RPMI8226 (cell line): Measurements from ENCODE around the gene SEMA3B.
"Not testable (repeated sequence)": the region's sequence is repeated elsewhere in the genome, so short reads cannot be mapped to it uniquely, and the experiment has no call there.

Experiments
- DNase-seq: peaks from one replicate; pipeline ENCODE4 v3.0.0-alpha.2; 2015

Gene SEMA3B

DNA sequence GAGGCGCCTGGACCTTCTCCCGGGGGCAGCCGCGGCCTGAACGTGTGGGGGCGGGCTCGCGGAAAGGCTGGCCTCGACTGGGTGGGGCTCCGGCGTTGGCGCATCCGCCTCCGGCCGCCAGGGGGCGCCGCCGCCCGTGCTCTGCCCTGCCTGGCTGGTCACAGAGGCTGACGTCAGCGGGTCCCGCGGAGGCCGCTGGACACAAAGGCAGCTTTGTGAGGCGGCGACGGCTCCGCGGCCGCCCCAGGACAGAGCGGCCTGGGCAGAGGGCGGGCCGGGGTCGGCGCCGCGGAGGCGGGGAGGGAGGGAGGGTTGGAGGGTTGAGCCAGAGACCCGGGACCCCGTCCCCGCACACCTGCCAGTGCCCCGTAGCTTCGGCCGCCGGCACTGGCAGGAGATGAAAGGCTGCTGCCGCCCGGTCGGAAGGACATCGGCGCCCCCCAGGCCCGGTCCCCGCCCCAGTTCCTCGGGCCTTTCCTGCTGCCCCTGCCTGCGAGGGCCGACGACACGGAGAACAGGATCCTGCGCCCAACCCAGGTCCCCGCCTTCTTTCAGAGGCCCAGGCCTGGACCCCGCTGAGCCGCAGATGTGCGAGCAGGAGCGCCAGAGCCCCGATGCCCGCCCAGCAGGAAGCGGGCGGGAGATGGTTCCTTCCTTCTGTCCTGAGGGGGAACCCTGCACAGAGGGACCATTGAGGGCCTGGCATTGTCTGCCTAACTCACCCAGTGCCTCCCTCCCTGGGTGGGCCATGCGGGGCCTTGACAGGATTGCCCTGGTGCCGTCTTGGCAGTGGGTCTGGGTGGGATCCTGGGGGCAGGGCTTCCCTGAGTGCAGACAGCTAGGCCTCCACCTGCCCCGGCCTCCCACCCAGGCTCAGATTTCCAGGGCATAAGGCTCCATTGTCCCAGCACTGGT, 8.7 kb upstream of the SEMA3B start:
- DNase-seq, result peak; percentile 89

DNA sequence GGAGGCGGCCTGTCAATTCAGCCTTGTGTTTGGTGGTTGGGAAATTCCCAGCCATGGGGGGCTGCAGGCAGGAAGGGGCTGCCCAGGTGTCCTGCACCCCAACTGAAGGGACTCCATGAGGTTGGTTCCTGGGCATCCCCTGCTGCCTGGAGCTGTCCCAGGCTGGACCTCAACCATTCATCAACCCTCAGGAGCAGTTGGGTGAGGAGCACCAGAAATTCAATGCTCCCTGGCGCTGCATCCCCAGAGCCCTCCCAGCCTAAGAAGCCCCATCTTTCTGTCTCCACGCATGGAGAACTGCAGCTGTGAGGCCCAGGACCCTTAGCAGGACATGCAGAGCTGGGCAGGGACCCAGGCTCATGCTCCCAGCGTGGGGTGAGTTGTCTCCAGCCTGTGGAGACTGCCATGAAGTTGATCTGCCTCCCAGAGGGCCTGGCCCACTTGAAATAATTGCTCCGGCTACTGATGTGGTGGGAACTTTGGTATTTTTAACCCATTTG, 8.0 kb upstream of the SEMA3B start:
- no peak for DNase-seq

DNA sequence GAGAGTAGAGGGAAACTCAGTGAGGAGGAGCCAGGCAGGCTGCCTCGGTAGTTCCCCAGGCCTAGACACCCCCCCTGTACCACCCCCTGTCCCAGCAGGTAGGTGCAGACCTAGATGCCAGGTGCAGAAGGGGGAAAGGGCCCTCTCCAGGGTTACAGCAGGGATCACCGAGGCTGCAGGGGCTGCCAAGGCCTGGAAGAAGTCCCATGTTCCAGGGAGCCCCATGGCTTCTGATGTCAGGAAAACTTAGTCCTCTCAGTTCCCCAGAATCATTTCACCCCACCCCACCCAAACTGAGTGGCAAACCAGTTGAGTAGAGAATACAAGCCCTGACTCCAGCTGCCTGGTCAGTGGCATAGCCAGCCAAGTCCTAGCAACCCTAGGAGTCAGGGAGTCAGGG, 7.4 kb upstream of the SEMA3B start:
- DNase-seq, result no peak

DNA sequence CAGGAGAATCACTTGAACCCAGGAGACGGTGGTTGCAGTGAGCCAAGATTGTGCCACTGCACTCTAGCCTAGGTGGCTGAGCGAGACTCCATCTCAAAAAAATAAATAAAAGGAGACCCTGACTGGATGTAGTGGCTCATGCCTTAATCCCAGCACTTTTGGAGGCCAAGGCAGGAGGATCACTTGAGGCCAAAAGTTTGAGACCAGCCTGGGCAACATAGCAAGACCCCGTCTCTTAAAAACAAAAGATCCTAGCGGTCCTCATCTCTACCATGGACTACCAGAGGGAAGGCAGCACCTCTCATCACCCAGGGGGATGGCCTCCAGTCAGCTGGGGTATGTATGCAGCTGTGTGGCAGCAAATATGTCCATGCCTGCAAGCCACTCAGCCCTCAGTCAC, 6.7 kb upstream of the SEMA3B start:
- DNase-seq, result not testable (repeated sequence)

DNA sequence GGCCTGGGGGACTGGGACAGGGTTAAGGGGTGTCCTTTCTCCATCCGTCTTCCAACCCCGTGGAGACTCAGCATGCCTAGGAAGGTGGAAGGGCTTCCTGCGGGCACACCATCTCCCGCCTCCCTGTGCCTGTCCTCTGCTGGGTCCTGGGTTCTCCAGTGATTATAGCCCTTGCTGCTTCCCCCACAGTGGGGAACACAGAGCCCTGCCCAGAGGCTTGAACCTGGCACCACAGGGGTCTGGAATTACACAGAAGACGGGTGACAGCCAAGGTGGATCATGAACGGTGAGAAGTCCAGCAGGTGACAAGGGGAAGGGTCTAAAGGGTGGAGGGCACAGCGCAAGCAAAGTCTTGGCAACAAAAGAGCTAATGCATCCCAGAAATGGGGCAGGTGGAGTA, 6.2 kb upstream of the SEMA3B start:
- DNase-seq, result no peak

DNA sequence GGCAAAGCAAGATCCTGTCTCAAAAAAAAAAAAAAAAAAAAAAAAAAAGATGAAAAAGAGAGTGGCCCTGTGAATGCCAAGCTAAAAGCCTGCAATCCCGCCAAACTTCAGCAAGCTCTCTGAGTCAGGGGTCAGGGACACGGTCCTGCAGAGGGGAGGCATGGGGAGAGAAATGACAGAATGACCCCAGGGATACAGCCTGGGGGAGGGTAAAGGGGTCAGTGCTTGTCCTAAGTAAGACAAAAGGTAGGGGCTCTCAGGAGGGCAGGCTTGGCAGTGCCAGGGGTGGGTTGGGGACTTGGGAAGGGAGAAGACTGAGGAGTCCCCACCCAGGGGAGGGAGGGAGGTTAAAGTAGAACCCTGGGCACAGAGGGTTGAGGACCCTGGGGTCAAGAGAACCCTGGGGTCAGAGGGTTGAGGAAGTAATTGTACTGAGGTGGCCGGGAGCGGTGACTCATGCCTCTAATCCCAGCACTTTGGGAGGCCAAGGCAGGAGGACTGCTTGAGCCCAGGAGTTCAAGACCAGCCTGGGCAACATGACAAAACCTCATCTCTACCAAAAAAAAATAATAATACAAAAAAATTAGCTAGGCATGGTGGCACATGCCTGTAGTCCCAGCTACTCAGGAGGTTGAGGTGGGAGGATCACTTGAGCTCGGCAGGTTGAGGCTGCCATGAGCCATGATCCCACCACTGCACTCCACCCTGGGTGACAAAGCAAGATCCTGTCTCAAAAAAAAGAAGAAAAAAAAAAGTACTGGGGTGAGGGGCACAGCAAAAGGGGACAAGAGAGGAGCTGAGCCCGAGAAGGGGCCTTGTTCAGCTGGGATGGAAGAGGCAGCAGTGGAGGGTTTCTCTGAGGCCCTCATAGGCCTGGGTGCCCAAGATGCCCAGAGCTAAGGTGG, 5.2 kb upstream of the SEMA3B start:
- DNase-seq, result no peak

DNA sequence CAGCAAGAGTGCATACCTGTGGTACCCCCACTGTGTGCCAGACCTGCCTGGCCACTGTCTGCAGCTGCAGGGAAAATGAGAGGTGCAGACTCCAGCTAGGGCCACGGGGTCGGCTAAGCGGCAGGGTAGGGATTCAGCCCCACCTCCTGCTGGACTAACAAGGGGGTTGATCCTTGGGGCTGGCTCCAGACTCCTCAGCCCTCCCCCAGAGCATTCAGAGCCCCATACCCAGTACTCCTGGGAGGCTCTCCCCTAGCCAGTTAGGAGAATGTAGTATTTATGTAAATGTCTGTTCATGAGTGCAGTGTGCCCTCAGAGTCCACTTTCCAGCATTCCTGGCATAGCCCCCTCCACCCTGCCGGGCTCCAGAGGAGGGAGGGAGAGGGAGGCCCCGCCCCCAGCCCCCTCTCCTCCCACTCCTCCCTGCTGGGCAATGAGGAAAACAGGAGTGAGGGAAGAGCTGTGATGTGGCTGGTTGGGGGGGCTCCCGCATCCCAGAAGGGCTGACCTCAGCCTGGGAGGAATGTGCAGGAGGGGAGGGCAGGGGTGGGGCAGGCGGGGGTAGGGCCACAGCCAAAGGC, 4.5 kb upstream of the SEMA3B start:
- DNase-seq, result no peak

DNA sequence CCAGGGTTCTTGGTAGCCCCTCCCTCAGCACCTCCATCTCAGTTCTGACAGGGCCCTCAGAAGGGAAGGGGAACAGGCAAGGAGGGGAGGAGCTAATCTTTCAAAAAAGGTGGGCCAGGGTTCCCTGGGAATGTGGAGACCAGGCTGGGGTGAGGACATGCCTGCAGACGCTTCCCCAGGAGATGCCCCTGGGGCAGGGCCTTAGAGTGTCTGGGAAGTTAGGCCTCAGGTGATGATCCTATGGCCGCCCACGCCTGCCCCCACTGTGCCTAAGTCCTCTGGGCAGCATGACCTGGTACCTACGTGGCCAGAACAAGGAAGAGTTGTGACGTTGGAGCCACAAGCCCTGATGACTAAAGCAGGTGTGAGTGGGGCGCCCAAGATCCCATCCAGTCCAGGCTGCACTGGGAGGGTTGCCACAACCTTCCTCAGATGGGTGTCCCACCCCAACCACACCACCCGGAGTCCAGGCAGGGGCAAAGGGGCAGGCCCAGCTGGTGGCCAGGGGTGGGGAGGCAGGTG, 3.9 kb upstream of the SEMA3B start:
- no peak for DNase-seq

DNA sequence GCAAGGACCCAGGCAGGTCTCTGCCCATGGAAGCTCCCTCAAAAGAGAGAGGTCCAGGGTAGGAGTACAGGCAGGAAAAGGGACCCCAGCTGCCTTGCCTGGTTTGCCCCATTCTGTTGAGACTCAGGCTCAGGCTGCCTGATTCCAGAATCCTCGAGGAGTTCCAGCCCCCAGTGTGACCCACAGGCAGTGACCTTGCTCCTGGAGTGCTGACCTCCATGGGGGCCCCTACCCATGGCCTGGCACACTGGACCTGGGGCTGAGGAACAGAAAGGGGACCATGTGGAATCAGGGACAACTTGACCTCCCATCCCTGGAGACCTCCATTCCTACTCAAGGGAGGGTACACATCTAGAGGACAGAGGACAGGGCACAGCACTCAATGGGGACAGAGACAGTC, 3.4 kb upstream of the SEMA3B start:
- DNase-seq, result no peak

DNA sequence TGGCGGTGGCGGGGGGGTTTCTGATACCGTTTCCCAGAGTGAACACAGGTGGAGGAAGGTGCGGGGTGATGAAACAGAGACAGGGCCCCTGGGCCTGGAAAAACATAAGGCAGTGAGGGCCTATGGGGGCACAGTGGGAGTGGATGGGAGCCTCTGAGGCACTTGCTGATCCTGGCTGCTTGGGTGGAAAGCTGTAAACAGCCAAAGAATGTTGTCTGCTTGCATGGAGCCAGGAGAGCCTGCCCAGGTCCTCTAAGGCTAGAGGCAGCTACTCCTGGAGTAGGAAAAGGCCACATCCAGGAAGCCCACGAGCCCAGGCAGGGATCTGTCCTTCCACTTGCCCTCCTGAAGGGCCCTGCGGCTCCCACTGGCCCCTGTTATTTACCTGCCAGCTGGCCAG, 2.9 kb upstream of the SEMA3B start:
- DNase-seq, result no peak

DNA sequence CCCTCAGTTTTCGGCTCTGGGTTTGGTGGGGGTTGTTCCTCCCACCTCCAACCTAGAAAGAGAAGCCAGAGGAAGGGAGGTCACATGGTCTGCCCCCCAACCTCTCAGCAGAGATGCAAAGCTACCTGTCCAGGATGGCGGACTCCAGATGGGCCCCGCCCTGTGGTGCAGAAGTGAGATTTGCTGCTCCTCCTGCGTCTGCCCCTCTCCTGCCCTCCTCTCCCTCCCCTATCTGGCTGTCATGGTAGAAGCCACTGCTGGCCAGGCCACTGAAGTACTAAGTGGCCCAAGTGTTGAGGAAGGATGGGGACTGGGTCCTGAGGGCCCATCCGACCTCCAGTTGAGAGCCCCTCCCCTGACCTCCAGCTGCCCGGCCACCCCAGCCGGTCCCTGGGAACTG, 2.1 kb upstream of the SEMA3B start:
- no peak for DNase-seq

DNA sequence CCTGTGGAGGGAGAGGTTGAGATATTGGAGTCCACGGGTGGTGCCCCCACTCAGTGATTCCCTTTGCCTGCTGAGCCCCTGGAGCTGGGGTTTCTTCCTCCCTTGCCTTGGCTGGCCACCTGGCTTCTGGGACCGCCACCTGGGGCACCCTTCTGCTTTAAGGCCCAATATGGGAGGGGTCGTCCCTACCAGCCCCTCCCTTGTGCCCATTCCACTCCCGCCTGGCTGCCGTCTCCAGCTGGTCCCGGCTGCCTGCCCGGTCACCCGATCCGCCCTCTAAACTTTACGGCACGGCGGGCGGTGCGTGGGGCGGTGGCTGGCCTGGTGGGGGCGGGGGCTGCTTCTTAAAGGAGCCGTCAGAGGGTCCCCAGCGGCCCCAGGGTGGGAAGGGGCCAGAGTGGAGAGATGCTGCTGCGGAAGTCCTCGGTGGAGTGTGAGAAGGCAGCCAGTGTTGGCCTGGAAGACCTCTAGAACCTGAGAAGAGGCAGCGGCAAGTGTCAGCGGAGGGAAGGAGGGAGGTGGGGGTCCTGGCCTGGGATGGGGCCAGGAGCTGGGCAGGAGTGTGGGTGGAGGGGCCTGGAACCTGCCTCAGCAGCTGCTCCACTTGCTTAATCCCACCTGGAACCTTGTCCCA, 1.6 kb upstream of the SEMA3B start:
- no peak for DNase-seq

DNA sequence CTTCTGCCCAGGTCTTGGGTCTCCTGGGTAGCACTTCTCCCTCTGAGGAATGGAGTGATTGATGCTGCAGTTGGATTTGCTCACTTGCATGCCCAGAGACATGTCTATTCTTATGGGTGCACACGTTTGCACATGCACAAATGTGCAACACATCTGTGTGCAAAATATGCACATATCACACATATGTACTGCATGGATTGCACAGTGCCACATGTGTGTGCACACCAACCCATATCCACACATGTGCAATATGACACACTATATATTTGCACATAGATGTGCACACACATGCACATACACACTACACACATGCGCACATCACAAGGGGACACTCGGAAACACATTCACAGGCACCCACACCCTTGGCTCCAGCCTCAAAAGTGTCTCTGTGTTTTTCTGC, 671 bp upstream of the SEMA3B start:
- DNase-seq, result no peak

DNA sequence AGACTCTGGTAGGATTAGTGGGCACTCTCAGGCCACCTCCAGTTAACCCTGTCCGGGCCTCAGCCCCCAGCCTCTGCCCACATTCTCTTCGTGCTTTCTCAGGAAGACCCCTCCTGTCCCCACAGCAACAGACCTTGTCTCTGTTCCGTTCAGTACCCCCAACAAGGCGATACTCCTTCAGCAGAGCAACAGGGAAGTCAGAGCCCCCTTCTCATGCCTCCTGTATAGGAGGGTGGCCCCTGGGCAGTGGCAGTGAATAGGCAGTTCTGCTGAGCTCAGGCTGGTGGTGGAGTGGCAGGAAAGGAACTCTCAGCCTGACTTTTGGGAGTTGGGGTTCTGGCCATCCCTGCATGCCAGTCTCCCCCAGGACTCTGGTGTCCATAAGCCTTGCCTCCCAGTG, 513 bp downstream of the SEMA3B start:
- no peak for DNase-seq

DNA sequence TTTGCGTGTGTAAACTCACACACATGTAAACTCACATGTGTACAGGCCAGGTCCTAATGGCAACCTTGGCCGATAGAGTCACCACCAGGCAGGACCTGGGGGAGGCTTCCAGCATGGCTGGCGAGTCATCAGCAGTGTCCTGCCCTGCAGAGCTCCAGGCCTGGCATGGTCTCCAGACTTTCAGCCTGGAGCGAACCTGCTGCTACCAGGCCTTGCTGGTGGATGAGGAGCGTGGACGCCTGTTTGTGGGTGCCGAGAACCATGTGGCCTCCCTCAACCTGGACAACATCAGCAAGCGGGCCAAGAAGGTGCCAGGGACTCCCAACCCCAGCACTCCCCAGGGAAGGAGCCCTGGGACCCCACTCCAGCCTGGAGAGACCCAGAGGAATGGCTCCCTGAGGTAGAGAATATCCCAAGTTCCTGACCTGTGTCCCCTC, 1.0 kb downstream of the SEMA3B start:
- no peak for DNase-seq

DNA sequence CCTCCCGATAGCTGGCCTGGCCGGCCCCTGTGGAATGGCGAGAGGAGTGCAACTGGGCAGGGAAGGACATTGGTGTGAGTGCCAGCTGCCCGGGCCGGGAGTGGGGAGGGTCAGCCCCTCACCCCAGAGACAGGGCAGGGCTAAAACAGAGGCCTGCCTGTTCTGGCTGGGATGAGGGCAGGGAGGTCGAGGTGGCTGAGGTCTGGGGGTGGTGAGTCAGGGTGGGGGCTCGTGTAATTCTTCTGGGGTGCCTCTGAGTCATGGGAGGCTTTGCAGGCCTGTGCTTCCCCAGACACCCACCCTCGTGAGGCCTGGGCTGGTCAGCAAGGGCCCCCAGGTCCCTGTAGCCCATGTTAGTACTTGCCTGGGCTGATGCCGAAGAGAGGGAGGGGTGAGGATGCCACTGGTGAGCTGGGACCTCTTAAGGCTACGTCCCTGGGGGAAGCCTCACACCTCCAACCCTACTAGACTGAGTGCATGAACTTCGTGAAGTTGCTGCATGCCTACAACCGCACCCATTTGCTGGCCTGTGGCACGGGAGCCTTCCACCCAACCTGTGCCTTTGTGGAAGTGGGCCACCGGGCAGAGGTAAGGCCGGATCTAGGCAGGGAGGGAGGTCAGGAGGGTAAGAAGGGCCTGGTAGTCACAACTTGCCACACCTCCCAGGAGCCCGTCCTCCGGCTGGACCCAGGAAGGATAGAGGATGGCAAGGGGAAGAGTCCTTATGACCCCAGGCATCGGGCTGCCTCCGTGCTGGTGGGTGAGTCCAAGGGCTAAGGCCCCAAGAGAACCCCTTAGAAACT, 1.7 kb downstream of the SEMA3B start:
- DNase-seq, result no peak

DNA sequence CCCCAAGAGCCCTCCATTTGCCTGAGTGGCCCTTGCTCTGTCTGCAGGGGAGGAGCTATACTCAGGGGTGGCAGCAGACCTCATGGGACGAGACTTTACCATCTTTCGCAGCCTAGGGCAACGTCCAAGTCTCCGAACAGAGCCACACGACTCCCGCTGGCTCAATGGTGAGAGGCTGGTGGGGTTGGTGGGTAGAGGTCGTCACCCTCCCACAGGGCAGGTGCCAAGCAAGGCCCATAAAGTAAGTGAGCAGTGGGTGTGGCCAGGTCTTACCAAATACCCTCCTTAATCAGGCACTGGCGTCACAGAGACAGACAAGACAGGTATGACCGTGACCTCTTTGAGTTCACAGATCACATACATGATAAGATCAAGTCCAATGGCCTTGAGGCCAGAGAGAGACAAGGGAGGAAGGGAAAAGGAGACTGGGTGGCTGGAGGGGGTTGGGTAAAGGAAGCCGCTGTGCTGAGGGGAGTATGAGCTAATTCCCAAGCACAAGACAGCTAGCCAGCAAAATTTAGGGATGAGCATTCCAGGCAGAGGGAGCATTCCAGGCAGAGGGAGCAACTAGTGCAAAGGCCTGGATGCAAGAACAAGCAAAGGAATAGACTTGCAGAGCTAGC, 2.5 kb downstream of the SEMA3B start:
- no peak for DNase-seq

DNA sequence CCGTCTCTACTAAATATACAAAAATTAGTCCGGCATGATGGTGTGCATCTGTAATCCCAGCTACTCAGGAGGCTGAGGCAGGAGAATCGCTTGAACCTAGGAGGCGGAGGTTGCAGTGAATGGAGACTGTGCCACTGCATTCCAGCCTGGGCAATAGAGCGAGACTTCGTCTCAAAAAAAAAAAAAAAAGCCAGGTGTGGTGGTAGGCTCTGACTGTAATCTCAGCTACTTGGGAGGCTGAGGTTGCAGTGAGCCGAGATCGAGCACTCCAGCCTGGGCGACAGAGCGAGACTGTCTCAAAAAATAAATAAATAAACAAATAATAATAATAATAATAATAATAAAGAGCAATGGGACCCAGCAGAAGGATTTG, 3.6 kb downstream of the SEMA3B start:
- DNase-seq, result not testable (repeated sequence)

DNA sequence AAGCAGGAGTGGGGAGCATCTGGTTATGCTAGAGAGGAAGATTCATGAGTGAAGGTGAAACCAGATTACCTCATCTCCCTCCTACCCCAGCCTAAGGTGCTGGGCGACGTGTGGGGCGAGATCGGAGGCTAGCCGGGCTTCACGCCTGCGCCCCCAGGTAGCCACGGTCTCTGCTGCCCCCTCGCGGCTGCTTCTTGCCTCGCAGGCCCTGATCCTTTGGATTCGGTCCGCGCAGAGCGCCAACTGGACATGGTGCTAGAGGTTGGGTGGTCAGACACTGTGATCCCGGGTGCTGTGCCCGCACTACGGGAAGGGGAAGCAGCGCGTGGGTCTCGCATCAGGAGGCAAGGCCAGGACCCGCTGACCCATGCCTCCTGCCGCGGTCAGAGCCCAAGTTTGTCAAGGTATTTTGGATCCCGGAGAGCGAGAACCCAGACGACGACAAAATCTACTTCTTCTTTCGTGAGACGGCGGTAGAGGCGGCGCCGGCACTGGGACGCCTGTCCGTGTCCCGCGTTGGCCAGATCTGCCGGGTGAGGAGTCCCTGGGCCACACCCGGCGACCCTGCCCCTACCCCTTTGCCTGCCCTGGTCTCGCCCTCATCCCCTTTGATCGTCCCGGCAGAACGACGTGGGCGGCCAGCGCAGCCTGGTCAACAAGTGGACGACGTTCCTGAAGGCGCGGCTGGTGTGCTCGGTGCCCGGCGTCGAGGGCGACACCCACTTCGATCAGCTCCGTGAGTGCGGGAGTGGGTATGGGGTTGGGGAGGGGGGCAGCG, 4.2 kb downstream of the SEMA3B start:
- DNase-seq, result peak; percentile 88

DNA sequence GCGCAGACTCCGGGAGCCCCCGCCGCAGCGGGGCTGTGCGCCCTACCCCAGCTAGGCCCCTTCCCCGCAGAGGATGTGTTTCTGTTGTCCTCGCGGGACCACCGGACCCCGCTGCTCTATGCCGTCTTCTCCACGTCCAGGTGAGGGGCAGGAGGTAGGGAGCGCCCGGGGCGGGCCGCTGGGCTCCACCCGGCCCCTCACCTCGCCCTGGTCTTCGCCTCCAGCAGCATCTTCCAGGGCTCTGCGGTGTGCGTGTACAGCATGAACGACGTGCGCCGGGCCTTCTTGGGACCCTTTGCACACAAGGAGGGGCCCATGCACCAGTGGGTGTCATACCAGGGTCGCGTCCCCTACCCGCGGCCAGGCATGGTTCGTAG, 4.7 kb downstream of the SEMA3B start:
- no peak for DNase-seq
